NCI-H2196 treated with DMSO at 0.1 percent for 48 hours (cell line): ENCODE measurements around the gene NXN.
A peak's percentile ranks its signal among the peaks of the same experiment; 100 is the strongest.
"Not testable (repeated sequence)": the region's sequence is repeated elsewhere in the genome, so short reads cannot be mapped to it uniquely, and the experiment has no call there.

Experiments
- DNase-seq: peaks from one replicate; lab custom pipeline; 2025; ENCODE audit not compliant: unreplicated experiment; lab: John Stamatoyannopoulos, UW

The NXN gene

DNA sequence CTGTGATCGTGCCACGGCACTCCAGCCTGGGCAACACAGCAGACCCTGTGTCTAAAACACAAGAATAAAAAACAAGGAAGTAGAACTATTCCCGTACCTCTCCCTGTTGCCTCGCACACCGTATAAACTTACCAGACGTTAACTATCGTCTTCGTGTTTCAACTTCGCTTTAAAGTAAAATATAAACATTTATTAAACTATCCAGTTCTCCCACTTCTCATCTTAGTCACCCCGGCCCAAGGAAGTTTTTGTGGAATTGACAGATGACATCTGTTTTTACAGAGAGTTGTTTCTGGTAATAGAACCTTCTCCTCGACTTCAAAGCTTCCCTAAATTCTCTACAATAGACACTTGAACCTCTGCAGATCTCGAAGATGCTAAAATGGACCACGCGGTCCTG, 83.1 kb downstream of the NXN start:
- no peak for DNase-seq

DNA sequence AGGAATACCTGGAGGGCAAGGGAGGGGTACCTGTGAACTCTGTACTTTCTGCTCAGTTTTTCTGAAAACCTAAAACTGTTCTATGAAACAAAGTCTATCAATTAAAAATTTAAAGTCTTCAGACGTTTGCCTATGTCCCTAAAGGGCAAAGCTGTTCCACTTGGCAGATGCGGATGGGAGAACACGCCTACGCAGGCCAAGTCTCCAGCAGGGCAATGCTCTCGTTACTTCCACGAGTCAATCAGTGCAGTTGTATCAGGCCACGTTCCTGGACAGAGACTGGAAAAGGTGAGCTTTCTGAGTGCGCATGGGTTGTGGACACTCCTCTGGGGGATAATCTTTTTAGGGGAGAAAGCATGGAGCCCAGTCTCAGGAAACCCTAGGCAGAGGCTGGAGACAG, 86.6 kb downstream of the NXN start:
- DNase-seq, result no peak

DNA sequence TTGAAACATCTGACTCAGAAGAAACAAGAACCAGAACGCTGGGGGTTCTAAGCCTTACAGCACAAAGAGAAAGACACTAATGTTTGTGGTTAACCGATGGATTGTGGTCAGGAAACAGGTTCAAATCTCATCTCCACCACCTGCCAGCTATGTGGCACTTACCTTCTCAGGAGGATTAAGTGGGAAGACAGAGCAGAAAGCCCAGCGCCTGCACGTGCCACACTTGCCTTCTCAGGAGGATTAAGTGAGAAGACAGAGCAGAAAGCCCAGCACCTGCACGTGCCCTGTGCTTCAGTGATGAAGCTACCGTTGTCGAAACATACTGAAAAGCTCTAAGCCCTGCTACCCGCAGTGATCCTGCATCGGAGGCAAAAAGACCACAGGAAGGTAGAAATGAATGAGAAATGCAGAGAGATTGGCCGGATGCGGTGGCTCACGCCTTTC, 90.6 kb downstream of the NXN start:
- no peak for DNase-seq

DNA sequence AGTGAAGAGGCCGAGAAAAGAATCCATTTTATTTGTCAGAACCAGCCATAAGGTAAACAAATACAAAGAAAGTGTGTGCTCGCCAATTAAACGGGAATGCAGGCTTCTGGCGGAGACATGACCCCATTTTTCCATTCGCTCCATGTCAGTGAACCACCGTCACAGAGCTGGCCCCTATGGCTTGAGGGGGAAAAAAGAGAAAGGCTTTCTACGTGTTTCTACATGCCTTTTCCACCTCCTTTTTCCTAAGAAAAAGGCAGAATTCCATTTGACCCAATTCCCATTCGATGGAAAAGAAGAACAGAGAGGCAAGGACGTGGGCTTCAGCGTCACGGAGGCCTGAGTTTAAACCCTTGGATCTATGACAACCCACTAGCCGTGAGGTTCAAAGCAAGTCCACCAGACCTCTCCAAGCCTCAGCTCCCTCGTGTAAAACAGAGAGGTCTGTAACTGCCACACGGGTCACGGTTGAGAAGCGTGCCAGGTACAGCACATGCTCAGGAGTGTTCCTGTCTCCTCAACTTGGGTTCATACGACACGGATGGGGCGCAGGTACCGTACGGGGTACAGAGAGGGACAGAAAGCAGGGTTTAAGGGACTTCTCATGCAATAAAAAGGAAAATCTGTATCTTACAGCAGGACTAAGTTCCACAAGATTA, 91.9 kb downstream of the NXN start:
- DNase-seq, result no peak

DNA sequence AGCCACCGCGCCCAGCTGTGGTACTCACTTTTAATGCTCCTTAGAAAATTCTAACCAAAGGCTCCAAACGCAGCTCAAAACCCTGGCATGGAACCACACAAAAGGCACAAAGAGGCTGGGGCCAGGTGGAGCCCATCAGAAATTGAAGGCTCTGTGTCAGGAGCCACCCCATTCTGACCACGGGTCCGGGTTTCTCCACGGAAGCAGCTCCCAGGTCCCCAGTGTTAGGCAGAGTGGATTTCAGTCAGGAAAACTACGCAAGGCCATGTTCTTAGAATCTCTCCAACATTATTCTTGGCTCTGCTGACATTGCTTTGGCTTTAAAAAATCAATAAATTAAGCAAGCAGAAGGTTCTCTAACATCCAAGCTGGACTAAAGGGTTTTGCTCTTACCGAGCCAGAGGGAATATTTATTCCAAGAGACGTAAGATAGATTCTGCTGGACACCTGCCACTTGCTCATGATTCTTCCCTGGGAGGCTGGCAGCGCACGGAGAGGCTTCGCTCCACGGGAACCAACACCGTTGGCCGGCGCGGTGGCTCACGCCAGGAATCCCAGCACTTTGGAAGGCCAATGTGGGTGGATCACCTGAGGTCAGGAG, 93.5 kb downstream of the NXN start:
- no peak for DNase-seq

DNA sequence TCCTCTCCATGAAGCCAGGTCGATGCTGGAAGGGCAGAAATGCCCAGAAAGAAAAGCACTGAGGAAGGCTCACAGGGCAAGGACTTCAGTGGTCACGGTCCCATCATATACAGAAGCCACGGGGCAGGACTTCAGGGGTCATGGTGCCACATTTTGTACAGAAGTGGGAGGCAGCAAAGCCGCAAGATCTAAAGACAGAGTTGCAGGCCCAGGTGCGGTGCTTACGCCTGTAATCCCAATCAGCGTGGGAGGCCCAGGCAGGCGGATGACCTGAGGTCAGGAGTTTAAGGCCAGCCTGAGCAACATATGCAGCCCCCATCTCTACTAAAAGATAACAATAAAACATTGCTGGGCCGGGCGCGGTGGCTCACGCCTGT, 96.0 kb downstream of the NXN start:
- DNase-seq, result no peak

DNA sequence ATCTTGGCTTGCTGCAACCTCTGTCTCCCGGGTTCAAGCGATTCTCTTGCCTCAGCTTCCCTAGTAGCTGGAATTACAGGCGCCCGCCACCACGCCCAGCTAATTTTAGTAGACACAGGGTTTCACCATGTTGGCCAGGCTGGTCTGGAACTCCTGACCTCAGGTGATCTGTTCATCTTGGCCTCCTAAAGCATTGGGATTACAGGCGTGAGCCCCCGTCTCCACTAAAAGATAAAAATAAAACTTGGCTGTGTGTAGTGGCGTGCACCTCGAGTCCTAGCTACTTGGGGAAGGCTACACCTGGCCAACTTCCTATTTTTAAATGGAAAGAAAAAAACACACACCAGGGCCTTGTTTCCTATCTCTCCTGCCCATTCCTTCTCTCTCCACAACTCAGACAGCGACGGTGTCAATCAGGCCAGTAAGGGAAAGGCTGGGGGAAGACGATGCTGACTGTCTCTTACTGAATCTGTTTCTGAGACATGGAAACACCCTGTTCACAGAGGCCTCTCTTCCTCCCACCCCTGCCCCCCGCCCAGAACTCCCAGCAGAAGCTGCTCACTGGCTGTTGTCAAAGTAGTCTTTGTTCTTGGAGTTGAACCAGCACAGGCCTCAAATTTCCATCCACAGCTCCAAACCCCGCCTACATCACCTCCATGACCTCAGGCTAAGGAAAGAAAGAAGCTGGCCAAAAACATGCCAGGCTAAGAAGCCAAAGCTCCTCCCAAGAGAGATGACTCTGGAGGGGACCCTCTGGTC, 96.6 kb downstream of the NXN start:
- DNase-seq, result peak; percentile 1

DNA sequence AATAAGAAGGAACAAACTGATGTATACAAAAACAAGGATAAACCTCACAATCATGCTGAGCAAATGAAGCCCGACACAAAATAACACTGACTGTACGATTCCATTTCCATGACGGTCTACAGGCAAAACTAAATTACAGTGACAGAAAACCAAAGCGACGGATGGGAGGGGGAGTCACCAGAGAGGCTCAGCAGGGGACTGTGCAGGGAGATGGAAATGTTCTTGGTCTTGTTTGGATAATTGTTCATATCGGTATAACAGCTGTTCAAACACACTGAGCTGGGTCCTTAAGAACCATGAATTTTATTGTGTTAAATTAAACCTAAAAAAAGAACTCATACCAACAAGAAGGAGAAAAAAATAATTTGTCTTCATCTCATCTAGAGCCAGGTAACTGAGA, 97.8 kb downstream of the NXN start:
- DNase-seq, result no peak

DNA sequence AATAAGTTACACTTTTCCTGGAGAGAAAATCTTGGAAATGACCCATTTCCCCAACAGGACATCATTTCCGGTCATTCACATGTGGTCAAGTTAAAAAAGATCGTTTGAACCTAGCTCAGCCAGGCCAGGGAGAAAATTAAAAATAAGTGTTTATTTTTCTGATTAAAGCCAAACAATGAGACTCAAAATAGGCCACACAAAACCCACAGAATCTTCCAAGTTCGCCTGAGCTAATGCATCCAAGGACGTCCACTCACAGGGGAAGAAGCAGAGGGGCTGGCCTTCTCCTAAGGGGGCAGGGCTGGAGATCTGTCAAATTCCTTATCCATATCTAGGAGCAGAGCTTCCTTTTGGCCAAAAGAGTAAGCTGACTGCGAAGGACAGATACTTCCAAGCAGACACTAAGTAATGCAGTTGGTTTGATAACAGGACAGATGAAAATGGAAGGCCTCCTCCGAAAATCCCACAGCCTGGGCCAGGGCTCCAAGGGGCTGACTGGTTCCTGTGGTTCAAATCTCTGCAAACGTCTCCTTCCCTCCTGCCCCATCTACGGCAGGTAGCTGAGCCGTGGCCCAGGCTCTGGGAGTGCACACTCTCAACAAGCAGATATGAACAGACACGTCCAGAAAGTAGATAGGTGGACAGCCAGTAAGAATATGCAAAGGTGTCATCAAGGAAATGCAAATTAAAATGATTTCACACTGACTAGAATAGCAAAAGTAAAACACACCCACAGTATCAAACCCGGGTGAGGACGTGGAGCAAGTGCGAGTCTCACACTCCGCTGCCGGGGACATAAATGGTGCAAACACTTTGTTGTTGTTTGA, 98.9 kb downstream of the NXN start:
- no peak for DNase-seq

DNA sequence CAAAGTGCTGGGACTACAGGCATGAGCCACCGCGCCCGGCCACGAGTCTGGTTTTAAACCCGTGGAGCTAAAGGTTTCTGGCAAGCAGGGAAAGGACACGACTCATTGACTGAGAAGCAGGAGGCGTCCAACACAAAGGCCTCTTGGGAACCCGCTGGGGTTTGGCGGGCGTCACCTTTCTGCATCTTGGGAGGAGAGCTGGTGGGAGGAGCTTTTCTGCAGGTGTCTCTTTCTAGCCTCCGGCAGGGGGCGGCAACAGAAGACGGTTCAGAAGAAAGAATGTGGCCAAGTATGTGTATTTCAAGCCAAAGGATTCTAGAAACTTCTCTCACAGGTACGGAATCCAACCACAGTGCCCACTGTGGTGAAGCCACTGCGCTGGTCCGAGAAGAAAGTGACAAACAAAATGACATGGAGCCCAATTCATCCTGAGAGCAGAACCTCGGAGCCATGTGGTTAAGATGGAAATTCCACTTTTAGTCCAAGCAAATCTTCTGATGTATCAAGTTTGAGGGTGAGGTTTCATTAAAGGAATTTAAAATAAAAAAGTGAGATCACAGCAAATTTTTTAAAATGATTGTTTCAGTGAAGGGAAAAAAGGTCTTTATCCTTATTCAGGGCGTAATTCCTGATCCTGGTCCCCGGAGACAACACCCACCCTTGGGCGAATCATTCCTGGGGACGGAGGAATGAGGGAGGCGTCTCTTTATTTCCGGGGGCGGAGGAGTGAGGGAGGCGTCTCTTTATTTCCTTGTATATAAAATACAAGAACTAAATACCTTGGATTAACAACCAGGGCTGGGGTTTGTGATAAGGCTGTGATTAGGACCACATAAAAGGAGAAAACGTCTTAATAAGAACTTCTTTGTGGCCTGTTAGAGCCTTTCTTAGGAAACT, 99.8 kb downstream of the NXN start:
- DNase-seq, result no peak

DNA sequence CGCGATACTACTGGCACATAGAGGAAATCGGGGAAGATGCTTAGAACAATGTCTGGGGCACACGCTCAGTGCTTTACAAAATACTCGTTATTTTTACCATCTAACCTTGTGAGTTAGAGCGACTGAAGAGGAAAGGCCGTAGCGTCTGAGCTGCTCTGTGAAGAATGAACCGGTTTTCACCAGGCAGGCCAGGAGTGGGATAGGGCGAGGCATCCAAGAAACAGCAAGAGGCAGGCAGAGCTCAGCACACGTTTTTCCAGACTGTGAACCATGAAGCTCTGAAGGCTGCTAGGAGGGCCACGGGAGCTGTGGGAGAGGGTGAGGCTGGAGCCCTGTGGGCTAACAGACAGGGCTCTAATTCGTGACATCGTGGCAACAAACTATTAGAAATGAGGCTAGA, 101.9 kb downstream of the NXN start:
- DNase-seq, result no peak

DNA sequence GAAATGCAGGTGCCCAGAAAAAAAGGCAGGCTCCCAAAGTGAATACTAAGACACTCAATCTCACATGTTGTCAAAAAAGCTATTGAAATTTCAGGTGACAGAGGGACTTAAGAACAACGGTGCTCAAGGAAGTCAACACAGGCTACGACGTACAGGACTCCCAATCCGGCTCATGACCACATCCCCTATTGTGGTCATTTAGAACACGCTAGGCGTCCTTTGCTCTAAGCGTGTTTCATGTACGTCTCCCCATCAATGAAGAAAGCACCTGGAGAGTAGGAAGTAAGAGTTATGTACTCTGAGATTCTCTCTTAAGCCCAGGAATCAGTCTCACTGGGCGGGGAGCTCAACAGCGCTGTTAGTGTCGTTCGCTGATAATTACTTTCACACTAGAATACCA, 103.3 kb downstream of the NXN start:
- no peak for DNase-seq

DNA sequence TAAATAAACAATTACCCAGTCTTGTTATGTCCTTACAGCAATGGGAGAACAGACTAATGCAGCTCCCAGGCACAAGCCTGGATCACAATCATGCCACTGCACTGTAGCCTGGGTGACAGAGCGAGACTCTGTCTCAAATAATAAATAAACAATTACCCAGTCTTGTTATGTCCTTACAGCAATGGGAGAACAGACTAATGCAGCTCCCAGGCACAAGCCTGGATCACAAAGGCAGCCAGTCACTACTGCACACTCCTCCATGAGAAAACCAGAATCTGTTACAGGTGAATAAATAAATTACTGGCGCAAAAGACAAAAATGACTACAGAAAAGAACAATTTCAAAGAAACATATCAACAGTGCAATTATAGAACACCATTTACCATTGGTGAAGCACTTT, 105.0 kb downstream of the NXN start:
- not testable (repeated sequence) for DNase-seq

DNA sequence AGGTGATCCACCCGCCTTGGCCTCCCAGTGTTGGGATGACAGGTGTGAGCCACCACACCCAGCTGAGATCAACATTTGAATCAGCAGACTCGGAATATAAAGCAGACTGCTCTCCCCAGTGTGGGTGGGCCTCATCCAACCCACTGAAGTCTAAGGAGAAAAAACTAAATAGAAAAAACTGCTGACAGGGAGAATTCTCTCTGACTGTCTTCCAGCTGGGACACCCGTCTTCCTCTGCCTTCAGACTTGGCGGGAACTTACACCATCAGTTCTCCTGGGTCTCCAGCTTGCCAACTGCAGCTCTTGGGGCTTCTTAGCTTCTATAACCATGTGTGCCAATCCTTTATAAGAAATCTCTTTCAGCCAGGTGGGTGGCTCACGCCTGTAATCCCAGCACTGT, 106.7 kb downstream of the NXN start:
- DNase-seq, result no peak

DNA sequence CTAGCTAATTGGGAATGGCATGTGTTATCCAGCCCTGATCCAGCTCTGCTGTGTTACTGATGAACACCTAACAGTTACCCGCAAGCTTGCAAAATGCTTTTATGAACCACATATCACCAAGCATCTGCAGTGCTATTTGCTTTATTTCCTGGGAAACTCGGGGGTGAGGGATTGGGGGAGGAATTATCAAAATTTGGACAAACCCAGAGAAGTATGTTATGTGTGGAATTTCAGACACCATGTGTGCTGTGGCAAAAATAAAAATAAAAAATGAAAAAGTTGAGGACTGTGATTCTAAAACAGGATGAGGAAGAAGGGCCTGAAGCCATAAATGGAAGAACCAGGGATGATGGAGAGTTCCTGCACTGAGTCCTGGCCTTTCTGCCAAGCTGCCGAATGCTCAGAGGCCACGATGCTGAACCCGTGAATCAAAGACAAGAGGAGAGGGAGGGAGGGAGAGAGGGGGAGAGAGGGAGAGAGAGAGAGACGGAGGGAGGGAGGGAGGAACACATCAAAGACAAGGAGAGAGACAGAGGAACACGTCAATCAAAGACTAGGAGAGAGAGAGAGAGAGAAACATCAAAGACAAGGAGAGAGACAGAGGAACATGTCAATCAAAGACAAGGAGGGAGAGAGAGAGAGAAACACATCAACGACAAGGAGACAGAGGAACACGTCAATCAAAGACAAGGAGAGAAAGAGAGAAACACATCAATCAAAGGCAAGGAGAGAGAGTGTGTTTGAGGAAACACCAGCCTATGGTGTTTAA, 107.6 kb downstream of the NXN start:
- DNase-seq, result no peak

DNA sequence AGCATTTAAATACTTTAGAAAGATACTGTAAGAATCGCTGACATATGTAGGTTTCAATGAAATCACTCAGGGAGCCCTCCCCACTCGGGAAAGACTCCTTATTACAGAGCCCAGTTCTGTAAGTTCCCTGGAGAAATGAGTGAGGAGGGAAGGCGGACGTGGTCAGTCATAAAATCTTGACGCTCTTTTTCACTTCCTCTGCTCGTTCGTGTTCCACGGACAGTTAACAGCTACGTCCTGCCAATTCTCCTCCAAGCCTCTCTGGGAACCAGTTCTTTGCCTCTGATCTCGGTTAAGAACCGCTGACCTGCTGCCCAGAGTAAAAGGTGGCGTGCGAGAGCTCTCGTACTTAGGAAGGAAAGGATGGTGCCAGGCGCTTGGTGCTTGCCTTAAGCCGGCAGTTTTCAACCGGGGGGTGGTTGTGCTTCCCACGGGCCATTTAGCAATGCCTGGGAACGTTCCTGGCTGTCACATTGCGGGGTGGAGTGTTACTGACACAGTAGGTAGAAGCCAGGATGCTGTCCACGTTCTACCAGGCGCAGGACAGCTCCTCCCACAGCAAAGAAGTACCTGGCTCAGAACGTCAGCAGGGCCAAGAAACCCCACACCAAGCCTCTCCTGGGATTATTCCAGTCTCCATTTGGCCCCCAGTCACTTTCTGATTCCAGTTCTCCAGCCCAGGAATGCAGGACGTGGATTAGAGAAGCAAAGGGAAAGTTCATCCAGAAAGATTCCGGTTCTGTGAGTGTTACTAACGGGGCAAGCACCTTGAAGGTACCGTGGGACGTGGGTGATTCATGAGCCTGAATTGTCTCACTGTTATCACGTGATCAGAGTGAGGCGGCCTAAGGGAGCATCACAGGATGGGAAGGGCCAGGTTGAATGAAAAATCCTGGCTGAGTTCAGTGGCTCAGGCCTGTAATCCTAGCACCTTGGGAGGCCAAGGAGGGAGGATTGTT, 109.7 kb downstream of the NXN start:
- no peak for DNase-seq

DNA sequence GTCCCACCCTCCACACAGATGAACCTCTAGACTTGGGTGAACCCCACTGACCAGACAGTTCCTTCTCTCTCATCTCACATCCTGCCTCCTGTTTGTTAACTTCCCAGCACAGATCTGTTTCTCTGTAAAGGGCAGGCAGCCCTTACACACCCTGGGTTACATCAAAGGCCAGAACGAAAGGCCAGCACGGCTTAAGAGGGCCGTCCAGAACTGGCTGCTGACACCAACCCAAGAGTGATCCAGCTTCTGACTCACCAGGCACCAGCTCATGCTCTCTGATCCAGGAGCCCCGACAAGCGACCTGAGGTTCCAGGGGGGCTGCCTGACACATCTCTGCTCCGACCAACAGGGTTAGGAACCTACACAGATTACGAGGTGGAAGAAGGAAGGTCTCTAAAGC, 110.5 kb downstream of the NXN start:
- DNase-seq, result no peak

DNA sequence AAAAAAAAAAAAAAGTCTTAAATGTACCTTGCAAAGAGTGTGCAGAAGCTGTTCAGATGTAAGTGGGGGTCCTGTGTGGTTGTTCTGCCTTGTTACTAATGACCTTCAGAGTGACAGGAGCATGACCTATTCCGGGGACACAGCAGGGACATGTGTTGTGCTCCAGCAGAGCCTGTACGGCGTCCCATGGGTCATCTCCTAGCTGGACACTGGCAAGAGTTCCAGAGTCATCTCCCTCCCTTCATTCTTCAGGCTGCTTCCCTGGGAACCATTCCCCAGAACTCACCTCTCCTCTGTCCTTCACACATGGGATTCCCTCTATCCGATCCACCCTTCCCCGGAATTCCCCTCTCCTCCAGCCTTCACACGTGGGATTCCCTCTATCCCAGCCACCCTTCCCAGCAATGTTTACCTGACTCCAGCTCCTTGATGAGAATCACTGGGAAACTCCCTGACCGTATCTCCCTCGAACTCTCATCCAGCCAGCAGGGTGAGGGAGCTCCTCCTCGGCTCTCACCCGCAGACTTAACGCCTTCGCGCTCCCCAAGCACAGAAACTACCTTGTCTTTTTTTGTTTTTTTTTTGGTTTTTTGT, 111.6 kb downstream of the NXN start:
- no peak for DNase-seq
